ENCODE data around the gene CIAPIN1.

The CIAPIN1 gene

GRCh38 chr16:57383276-57384247 lies 63.6 kb downstream of the CIAPIN1 start:
- TF ChIP-seq, protein P1, sequence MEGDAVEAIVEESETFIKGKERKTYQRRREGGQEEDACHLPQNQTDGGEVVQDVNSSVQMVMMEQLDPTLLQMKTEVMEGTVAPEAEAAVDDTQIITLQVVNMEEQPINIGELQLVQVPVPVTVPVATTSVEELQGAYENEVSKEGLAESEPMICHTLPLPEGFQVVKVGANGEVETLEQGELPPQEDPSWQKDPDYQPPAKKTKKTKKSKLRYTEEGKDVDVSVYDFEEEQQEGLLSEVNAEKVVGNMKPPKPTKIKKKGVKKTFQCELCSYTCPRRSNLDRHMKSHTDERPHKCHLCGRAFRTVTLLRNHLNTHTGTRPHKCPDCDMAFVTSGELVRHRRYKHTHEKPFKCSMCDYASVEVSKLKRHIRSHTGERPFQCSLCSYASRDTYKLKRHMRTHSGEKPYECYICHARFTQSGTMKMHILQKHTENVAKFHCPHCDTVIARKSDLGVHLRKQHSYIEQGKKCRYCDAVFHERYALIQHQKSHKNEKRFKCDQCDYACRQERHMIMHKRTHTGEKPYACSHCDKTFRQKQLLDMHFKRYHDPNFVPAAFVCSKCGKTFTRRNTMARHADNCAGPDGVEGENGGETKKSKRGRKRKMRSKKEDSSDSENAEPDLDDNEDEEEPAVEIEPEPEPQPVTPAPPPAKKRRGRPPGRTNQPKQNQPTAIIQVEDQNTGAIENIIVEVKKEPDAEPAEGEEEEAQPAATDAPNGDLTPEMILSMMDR (IDR thresholded peaks at IDR 0.05; ENCODE audit: low read depth, low read length, missing control alignments) = no peak
- DNase-seq (ENCODE audit: extremely low read depth, low read depth) = no peak
- H3K4me3 ChIP-seq (replicated peaks; ENCODE audit: low read depth, low read length) = no peak overlapping the region

GRCh38 chr16:57382535-57383275 lies 64.5 kb downstream of the CIAPIN1 start:
- TF ChIP-seq, protein P1 (IDR thresholded peaks at IDR 0.05; ENCODE audit: low read depth, low read length, missing control alignments) = no peak
- DNase-seq (ENCODE audit: extremely low read depth, low read depth) = no peak

DNA sequence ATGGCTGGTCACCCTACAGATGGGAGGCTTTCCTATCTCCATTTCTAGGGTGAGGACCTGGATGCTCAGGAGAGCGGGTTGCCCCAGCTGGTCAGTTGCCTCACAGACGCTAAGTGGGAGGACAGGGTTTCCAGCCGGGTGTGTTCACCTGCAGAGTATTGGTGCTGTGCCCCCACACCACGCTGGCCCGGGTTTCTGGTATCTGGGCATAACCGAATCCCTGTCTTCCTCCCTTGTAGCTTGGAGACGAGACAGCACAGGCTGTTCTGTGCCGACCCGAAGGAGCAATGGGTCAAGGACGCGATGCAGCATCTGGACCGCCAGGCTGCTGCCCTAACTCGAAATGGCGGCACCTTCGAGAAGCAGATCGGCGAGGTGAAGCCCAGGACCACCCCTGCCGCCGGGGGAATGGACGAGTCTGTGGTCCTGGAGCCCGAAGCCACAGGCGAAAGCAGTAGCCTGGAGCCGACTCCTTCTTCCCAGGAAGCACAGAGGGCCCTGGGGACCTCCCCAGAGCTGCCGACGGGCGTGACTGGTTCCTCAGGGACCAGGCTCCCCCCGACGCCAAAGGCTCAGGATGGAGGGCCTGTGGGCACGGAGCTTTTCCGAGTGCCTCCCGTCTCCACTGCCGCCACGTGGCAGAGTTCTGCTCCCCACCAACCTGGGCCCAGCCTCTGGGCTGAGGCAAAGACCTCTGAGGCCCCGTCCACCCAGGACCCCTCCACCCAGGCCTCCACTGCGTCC lies 65.2 kb downstream of the CIAPIN1 start:
- no peak for DNase-seq (ENCODE audit: extremely low read depth, low read depth)
- TF ChIP-seq, protein P1 (IDR thresholded peaks at IDR 0.05; ENCODE audit: low read depth, low read length, missing control alignments) = no peak
- no peak overlapping the region for H3K4me3 ChIP-seq (replicated peaks; ENCODE audit: low read depth, low read length)

More at GRCh38 chr16:57382535-57383275, 64.5 kb downstream of the CIAPIN1 start:
- no peak overlapping the region for H3K4me3 ChIP-seq (replicated peaks; ENCODE audit: low read depth, low read length)

DNA sequence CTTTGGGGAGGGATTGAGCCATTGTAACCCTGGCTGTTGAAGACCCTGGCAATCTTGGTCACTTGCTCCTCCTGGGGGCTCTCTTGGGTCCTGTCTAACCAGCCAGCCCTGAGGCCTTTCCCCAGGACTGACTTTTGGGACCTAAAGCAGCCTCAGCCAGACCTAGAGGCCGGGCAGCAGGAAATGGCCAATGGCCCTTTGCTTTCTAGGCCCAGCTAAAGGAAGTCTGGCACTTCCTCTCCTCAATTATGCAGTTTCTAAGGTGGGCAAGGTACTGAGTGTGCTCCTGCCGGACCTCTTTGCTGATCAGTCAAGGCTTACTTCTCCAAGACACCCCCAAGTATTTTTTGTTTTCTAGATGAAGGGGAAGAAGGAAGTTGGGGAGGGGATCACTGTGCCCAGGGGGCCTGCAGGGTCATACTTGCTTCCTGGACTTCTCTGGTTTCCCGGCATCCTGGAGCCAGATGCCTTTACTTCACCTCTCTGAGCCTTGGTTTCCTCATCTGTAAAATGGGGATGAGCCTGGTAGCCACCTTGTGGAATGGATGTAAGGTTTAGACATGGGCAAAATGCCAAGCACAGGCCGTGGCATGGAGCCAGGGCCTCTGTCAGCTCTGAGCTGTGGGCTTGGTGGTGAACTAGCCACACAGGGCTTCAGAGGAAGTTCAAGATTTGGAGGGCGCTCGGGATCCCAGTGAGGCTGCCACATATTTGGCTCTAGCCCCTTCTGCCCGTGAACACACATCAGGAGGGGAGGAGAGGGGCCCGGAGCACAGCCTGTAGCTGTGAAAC lies 66.3 kb downstream of the CIAPIN1 start:
- DNase-seq (ENCODE audit: extremely low read depth, low read depth) = no peak
- TF ChIP-seq, protein P1 (IDR thresholded peaks at IDR 0.05; ENCODE audit: low read depth, low read length, missing control alignments) = no peak
- H3K4me3 ChIP-seq (replicated peaks; ENCODE audit: low read depth, low read length) = no peak overlapping the region

DNA sequence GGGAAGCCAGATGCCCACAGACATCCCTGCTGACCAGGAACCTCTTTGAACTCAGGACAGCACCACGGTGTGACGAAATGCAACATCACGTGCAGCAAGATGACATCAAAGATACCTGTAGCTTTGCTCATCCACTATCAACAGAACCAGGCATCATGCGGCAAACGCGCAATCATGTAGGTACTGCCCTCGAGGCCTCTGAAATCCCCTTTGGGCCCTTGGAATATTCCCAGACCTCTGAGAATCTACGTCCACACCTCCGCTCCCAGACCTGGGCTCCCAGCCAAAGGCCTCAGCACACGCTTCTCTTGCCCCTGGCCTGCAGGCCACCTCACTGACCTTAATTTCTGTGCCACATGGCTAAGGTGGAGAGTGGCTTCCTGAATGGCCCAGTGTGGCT lies 67.6 kb downstream of the CIAPIN1 start:
- DNase-seq (ENCODE audit: extremely low read depth, low read depth) = no peak
- no peak overlapping the region for H3K4me3 ChIP-seq (replicated peaks; ENCODE audit: low read depth, low read length)

More for the DNA sequence above, 67.6 kb downstream of the CIAPIN1 start:
- TF ChIP-seq, protein P1 (IDR thresholded peaks at IDR 0.05; ENCODE audit: low read depth, low read length, missing control alignments) = no peak
